ENCODE measurements around the gene CSNK1D.

Gene CSNK1D

DNA sequence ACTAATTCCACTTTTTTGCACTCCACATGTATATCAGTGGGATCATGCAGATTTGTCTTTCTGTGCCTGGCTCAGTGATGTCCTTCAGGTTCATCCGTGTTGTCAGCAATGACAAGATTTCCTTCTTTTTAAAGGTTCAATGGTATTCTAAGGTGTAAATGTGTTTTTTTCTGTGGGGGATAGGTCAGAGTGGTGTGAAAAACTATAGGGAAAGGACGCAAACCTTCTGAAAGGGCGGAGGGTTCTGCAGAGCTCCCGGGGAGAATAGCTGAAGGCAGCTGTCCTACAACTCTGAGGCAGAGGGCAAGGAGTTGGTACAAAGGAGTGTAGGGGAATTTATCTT, 21.9 kb upstream of the CSNK1D start:
- DNase-seq (ENCODE audit: low spot score), result no peak

DNA sequence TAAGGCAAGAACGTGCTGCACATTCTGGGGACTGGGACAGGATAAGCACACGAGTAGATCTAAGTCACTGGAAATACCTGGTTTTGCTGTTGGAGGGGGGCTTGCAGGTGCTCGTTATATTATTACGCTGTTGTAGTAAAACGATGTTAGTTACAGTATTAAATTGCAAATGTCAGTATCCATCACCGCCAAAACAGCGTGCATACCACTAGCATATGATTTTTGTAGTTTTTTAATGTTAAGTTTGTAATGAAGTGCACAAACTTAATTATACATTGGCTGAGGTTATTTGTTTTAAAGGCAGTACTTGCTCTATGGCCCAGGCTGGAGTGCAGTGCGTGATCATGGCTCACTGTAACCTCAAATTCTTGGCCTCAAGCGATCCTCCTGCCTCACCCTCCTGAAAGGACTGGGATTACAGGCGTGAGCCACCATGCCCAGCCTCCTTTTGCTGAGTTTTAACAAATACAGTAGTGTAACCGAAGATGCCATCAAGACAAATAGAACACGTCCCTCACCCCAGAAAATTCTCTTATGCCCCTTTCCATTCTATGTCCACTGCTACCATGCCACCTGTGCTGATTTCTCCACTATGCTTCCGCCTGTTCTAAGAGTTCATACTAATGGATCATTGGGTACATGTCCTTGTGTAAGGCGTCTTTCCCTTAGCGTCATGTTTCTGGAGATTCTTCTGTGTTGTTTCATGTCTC, 20.7 kb upstream of the CSNK1D start:
- DNase-seq (ENCODE audit: low spot score), result no peak

DNA sequence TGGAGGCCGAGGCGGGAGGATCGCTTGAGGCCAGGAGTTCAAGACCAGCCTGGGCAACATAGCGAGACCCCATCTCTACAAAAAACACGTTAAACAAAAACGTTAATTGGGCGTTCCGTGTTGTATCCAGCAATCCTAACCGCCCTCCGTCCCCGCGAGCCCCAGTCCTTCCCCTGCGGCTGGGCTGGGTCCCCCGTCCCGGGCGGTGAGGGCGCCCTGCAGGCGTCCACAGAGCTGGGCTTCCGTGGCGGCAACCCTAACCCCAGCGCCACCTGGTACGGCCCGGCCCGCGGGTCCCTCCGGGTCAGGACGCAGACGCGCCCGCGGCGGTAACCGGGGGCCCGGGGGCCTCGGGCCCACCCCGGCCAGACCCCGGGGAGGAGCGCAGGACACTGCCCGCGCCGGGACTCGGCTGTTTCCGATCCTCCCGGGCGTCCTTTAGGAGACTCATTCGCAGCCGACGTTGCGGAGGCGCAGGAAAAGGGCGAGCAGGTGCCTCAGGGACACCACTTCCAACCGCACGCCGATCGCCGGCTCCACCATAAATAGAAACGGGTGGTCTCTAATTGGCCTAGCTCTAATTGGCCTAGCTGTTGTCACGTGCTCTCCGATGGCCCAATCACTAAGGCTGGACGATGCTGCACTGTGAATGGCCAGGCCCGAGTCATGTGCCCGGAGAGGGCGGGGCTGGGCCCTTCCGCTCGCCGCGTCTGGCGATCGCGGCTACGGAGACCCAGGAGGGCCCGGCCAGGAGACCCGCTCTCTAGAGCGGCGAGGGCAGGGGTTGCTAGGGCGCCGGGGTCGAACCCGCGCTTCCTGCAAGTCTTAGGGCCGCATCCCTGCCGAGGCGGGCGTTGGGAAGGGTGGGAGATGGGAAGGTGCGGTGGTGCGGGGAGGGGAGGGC, 19.0 kb upstream of the CSNK1D start:
- peak; percentile 96 for DNase-seq (ENCODE audit: low spot score)

DNA sequence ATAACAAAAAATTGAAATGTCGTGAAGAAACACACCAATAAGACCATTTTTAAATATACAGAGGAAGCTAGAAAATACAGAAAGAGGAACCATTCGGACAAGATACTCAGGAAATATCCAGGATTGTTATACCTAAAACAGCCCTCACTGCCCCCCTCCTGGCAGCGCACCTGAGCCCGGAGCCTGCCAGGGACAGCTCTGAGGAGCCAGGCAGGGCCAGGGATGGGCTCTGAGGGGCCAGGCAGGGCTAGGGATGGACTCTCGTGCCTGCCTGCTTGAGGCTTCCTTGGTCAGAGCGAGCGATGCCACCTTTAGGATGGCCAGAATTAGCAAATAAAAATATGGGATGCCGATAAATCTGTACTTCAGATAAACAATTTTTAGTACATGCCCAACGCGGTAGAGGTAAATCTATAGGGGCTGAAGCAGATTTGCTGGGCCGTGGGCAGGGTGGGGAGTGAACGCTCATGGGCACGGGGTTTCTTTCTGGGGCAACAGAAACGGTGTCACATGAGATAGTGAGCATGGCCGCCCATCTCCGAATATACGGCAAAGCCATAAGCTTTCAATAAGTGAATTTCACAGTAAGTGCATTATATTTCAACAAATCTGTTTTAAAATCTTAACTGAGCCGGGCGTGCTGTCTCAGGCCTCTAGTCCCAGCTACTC, 18.2 kb upstream of the CSNK1D start:
- DNase-seq (ENCODE audit: low spot score), result no peak

DNA sequence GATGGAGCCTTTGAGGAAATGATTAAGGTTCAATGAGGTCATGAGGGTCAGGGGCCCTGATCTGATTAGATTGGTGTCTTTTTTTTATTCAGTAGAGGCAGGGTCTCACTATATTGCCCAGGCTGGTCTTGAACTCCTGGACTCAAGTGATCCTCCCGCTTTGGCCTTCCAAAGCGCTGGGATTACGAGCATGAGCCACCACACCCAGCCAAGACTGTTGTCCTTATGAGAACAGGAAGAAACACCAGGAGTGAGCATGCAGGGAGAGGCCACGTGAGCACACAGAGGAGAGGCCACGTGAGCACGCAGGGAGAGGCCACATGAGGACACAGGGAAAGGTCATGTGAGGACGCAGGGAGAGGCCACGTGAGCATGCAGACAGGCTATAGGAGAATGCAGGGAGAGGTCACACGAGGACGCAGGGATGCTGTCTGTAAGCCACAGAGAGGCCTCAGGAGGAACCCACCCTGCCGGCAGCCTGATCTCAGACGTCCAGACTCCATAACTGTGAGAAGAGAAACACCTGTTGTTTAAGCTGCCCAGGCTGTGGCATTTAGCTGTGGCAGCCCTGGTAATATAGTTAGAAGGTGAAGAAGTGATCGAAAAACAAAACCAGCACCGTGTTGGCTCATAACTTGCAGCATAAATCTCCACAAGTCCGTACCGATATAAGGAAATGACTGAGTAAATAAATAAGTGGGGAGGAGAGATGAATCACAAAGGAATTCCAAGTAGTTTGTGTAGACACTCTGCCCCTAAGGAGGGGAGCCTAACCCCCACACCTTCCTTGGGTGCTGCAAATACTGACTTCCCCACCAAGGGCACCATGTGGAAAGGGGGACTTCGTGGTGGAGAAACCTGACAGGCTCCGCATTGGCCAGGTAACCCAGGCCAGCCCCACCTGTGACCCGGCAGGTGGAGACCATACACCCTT, 14.6 kb upstream of the CSNK1D start:
- DNase-seq (ENCODE audit: low spot score), result no peak

DNA sequence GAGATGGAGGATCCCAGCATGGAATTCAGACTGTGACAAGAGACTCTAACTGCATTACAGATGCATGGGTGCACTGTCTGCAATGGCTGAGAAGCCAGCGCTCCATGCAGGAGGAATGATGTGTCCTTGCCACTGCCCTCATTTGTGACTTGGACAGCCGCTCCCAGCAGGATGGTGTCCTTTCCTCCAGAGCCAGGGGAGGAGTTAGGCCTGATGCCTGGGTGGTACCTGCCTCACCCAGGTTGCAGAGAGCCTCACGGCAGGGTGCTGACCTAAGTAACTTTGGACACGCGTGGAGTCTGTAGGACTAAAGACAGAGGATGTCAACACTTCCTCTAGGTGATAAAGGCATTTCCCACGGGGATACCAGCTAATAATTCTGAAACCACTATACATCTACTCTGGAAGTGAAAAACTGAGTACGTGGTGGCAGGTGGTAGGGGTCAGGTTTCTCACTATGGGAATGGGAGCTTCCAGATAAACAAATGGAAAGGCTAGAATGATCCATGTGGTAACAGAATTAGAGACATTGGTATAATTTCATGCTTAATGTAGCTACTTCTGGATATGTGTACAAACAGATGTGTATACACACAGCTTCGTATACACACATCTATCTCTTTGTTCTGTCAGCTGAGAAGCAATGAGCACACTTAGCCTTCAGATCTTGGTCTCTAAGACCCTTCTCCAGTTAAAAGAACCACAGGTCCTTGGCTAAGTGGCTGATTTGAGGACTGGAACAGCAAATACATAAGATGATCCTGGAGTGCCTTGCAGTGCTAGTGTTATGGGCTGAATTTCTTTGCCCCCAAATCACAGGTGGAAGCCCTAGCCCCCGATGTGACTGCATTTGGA, 13.7 kb upstream of the CSNK1D start:
- DNase-seq (ENCODE audit: low spot score), result no peak

DNA sequence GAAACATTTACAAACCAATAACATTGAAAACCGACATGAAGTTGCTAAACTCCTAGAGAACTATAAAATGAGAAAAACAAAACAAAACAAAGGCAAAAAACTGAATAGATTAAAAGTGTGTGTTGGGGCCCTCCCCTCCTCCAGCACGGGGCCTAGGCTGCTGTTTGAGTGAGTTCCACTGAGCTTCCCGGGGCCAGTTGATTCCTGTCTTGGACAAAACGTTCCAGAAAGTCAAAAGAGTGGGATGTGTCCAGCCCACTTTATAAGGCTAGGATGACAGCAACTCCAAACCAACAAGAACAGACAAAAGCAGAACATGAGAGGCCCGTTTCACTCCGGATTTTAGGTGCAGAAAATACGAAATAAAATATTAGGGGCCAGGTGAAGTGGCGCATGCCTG, 11.6 kb upstream of the CSNK1D start:
- DNase-seq (ENCODE audit: low spot score), result no peak

DNA sequence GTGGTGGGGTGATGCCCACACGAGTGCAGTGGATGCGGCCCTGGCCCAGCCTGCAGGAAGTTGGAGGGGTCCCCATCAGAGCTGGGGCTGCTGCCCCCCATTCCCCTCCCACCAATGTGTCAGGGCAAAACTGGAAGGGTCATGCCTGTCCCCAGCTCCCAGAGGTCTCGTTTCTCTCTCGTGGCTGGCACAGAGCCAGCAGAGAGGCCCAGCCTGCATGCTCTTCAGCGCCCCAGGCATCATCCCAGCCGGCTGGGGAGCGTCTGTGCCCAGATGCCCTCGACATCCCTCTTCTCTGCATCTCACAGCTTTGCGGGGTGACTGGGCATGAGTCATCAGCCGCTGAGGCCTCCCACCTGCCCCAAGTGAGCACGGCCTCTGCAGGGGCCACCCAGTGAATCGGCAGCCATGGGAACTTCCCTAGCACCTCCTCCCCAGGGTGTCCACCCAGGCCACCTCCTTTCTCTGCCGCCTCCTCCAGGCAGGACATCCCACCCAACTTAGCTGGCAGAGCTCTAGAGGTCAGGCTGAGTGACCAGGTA, 9.8 kb upstream of the CSNK1D start:
- DNase-seq (ENCODE audit: low spot score), result no peak

DNA sequence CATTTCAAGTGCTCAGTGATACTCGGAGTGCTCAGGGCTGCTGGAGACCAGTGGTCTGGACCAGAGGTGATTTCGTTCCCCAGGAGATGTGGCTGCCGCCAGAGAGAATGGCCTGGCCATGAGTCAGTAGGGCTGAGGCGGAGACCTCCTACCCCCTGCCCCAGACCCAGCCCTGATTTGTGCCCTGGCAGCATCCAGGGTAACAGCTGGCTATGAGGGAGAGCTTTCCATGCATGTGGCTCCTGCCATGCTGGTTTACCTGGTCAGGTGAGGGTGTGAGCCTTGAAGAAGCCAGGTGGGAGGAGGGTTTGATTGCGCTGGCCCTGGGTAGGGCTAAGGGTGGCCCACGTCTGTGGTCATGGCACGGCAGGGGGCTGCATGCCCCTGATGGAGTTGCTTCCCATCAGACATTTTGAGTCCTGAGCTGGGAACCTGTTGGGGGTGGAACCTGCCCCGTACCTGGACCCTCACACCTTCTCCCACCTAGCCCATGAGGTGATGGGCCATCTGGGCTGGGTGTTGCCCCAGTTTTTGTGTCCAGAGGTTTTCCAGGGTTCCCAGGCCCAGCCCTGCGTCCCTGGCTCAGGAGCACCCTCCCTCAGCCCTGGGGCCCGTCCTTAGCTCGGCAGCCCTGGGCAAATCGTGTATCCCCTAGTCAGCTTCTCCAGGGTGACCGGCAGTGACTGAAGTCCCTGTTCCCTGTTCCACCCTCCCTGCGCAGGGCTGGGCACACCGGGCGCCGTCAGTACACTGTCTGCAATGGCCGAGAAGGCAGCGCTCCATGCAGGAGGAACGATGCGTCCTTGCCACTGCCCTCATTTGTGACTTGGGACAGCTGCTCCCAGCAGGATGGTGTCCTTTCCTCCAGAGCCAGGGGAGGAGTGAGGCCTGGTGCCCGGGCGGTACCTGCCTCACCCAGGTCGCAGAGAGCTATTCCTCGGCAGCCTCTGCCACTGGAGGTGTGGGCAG, 9.0 kb upstream of the CSNK1D start:
- no peak for DNase-seq (ENCODE audit: low spot score)

DNA sequence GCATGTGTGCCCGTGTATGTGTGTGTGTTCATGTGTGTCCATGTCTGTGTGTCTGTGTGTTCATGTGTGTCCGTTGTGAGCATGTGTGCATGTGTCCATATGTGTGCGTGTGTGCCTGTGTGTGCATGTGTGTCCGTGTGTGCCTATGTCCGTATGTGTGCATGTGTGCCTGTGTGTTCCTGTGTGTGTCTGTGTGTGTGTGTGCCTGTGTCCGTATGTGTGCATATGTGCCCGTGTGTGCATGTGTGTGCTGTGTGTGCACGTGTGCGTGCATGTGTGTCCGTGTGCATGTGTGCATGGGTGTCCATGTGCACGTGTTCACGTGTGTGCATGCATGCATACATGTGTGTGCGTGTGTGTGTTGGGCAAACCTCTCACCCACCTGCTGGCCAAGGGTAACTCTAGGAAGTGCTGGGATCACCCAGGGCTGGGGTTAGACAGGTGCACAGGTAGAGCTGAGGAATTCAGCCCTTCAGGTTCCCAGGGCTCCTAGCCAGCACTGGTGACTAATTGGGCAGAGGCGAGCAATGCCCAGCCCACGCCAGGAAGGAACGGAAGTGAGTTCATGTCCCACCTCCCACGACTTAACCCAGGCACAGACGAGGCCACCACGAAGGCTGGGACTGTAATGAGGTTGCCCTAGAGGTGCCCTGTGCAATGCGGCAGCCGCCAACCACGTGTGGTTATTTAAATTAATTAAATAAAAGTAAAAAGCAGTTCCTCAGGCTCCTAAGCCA, 8.2 kb upstream of the CSNK1D start:
- no peak for DNase-seq (ENCODE audit: low spot score)

DNA sequence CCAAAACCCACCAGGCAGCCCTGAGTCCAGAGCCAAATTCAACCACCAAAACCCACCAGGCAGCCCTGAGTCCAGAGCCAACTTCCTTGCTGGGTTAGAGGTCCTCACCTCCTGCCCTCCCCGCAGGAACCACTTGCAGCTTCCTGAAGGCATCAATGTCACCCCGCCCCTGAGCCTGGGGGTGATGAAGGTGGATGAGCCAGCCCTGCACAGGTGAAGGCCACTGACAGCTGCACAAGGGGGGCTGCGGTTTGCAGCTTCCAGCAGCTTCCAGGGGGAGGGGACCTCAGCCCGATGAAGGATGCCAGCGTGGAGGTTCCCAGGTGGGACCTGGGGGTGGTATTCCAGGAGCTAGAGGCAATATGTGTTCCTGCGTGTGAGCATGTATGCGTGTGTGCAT, 7.6 kb upstream of the CSNK1D start:
- no peak for DNase-seq (ENCODE audit: low spot score)

DNA sequence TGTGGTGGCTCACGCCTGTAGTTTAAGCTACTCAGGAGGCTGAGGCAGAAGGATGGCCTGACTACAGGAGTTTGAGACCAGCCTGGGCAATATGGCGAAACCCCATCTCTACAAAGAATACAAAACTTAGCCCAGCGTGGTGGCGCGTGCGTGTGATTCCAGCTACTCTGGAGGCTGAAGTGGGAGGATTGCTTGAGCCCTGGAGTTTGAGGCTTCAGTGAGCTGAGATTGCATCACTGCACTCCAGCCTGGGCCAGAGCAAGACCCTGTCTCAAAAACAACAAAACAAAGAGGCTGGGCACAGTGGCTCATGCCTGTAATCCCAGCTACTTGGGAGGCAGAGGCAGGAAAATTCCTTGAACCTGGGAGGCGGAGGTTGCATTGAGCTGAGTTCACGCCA, 7.0 kb upstream of the CSNK1D start:
- no peak for DNase-seq (ENCODE audit: low spot score)

DNA sequence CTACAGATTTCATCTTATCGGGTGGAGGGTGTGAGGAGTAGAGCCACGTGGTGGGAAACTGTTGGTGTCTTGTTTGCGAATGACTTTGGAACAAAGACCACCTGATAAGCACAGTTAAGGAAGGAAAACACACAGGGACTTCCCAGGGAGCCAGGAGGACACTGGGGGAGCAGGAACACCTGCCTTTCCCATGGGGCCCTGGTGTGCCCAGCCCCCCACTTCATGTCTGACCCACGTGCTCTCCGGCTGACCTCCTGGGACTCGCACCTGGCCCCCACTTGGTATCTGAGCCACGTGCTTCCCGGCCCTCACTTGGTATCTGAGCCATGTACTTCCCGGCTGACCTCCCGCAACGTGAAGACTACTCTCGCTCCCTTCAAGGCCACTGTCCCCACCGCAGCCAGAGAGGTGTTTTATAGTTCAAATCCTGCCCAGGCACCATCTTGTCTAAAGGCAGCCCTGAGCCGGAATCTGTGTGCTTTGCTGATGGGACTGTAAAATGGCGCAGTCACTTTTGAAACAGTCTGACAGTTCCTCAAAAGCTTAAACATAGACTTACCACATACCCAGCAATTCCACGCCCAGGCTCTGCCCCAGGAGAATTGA, 5.4 kb upstream of the CSNK1D start:
- no peak for DNase-seq (ENCODE audit: low spot score)

DNA sequence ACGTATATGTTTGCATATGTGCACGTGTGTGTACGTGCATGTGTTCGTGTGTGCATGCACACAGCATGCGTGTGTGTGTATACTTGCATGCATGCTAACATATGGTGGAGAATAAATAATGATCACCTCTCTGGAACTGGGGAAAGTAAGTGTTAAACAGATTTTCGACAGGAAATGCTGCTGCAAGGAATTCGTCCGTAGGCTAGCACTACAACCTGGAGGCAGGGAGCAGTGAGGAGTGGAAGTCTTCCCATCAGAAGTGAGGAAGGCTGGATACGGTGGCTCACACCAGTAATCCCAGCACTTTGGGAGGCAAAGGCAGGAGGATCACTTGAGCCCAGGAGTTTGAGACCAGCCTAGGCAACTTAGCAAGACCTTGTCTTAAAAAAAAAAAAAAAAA, 4.8 kb upstream of the CSNK1D start:
- no peak for DNase-seq (ENCODE audit: low spot score)

DNA sequence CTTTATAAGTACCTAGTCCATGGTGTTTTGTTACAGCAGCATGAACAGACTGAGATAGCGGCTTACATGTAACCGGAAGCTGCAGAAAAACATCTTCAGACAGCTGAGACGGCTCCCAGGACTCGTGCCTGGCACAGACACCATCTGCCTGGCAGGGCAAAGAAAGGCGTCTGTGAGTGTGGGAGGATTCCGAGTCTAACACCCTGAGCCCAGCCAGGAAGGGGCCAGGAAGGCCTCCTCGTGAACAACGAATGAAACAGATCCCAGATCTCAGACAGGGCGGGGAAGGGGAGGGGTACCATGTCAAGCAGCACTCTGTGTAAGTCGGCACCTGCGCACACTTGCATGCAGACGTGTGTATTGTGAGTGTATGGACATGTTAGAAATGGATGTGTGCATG, 4.4 kb upstream of the CSNK1D start:
- DNase-seq (ENCODE audit: low spot score), result no peak

DNA sequence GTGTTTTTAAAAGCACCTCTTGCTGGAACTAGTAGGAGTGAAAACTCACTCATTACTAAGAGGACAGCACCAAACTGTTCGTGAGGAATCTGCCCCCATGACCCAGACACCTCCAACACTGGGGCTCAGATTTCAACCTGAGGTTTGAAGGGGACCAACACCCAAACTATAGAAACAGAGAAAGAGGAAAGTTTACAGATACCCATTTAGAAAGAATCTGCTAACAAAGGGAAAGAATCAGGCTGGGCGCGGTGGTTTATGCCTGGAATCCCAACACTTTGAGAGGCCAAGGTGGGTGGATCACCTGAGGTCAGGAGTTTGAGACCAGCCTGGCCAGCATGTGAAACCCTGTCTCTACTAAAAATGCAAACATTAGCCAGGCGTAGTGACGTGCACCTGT, 3.4 kb upstream of the CSNK1D start:
- DNase-seq (ENCODE audit: low spot score), result no peak

DNA sequence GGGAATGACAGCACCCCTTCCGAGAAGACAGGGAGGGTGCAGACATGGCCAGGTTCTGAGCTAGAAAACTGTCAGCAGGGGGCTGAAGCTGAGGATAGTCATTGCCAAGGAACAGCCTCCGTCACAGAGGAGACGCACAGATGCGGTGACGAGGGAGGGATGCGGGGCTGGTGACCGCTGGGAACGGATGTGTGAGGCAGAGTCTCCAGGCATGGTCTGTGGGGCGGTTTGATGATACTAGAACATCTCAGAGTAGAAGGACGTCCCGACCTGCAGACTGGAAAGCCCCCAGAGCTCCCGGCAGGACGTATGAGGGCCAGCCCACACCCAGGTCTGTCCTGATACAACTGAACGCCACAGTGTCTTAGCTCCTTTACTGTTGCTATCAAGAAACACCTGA, 1.8 kb upstream of the CSNK1D start:
- no peak for DNase-seq (ENCODE audit: low spot score)
